Esophagus mucosa (tissue), 1 donor: ENCODE data around the gene FLYWCH2. TPM values are rescaled to one million over a fixed set of nuclear protein-coding genes. Genes with fewer than 3 reads are reported as not detected.
"Not testable (repeated sequence)": the region's sequence is repeated elsewhere in the genome, so short reads cannot be mapped to it uniquely, and the experiment has no call there.

Source experiments
- ATAC-seq: fragments of 200-7000 bp; cut with Tn5 transposase; one replicate; pipeline ENCODE4 v1.9.1; 2020
- total RNA-seq: library from RNA; stranded (reverse); gene quantifications from one replicate; pipeline ENCODE4 v1.2.4, GENCODE V29; 2023
- donor health status: DM: yes; HTN: yes; CAD: no.

FLYWCH2 gene
- total RNA-seq, 1 donor from 2014 or later = 19.5 TPM

- ATAC-seq = not testable (repeated sequence)
These were observed 60.7 kb downstream of the FLYWCH2 start for GRCh38 chr16:2943716-2944115.

GRCh38 chr16:2946649-2947048 lies 63.6 kb downstream of the FLYWCH2 start:
- ATAC-seq = no peak

Other genes starting within 250 kb of the FLYWCH2 start
- 37.7 TPM for gene KCTD5, start 200.7 kb upstream of the FLYWCH2 start, total RNA-seq
- gene PRSS27, start 163.0 kb upstream of the FLYWCH2 start, total RNA-seq = 191 TPM
- gene SRRM2, start 130.6 kb upstream of the FLYWCH2 start, total RNA-seq = 280 TPM
- gene ELOB, start 105.9 kb upstream of the FLYWCH2 start, total RNA-seq = 310 TPM
- gene PRSS33, start 95.7 kb upstream of the FLYWCH2 start, total RNA-seq = not detected
- gene PRSS41, start 84.7 kb upstream of the FLYWCH2 start, total RNA-seq = not detected
- 6.9 TPM for gene PRSS21, start 66.0 kb upstream of the FLYWCH2 start, total RNA-seq
- 15.3 TPM for gene ZG16B, start 52.9 kb upstream of the FLYWCH2 start, total RNA-seq
- 97.0 TPM for gene PRSS22, start 25.0 kb upstream of the FLYWCH2 start, total RNA-seq
- gene FLYWCH1, start 28.7 kb downstream of the FLYWCH2 start, total RNA-seq = 16.4 TPM
- 1.3 TPM for gene KREMEN2, start 81.1 kb downstream of the FLYWCH2 start, total RNA-seq
- 11.1 TPM for gene PAQR4, start 86.1 kb downstream of the FLYWCH2 start, total RNA-seq
- 16.9 TPM for gene PKMYT1, start 97.2 kb downstream of the FLYWCH2 start, total RNA-seq
- not detected for gene CLDN9, start 129.7 kb downstream of the FLYWCH2 start, total RNA-seq
- not detected for gene CLDN6, start 135.0 kb downstream of the FLYWCH2 start, total RNA-seq
- 11.7 TPM for gene TNFRSF12A, start 137.2 kb downstream of the FLYWCH2 start, total RNA-seq
- 26.6 TPM for gene HCFC1R1, start 140.7 kb downstream of the FLYWCH2 start, total RNA-seq
- 21.3 TPM for gene THOC6, start 140.8 kb downstream of the FLYWCH2 start, total RNA-seq
- 62.0 TPM for gene BICDL2, start 153.7 kb downstream of the FLYWCH2 start, total RNA-seq
- 0.80 TPM for gene MMP25, start 163.3 kb downstream of the FLYWCH2 start, total RNA-seq
- gene IL32, start 182.4 kb downstream of the FLYWCH2 start, total RNA-seq = 3.7 TPM
- not detected for gene ZSCAN10, start 216.1 kb downstream of the FLYWCH2 start, total RNA-seq
- gene ZNF205, start 229.4 kb downstream of the FLYWCH2 start, total RNA-seq = 5.6 TPM